A549 (cell line): ENCODE data around the gene ARHGDIA. TPM values are rescaled to one million over a fixed set of nuclear protein-coding genes. Genes with fewer than 3 reads are reported as not detected.

Experiments
- ATAC-seq, 2 experiments: fragments of 200-7000 bp in 1 of 2; fragments of >200 bp in 1 of 2; cut with Nextera tagmentation in 1 of 2; cut with Tn5 transposase in 1 of 2; 3 replicates each; pipeline versions ENCODE4 v1.8.0 to v1.9.1; 2018 to 2020; ENCODE audit warnings: mild to moderate bottlenecking in 1 of 2, moderate library complexity in 1 of 2
- CTCF ChIA-PET: fragments of 300-600 bp; sonication (Branson Sonifier 250); formaldehyde crosslinking; extraction: SDS; loops from one replicate; lab custom pipeline; 2021; ENCODE audit warnings: antibody characterized with exemption, inconsistent platforms; lab: Yijun Ruan, JAX
- POLR2A ChIA-PET: fragments of 350-600 bp; formaldehyde crosslinking; extraction: SDS; loops from one replicate; lab custom pipeline; 2021; ENCODE audit warnings: antibody characterized with exemption, inconsistent platforms; lab: Yijun Ruan, JAX
- DNase-seq, 2 experiments: peaks; one replicate each; pipeline versions ENCODE4 v3.0.0 to v3.0.0-alpha.2; 2011 to 2016; ENCODE audit warnings: low read depth in 1 of 2, low spot score in 1 of 2
- FAIRE-seq: peaks from 2 replicates; lab custom pipeline; 2011; peaks lifted over from hg19 to GRCh38; lab: Jason Lieb, UNC
- H3K27ac ChIP-seq, 2 experiments: fragments of >200 bp; sonication (Bioruptor Twin); formaldehyde crosslinking; 3 replicates each; pipeline ENCODE4 v1.5.1; 2016 to 2017
- H3K4me1 ChIP-seq: fragments of >200 bp; sonication (Bioruptor Twin); formaldehyde crosslinking; 3 replicates; pipeline ENCODE4 v1.6.1; 2016
- H3K4me2 ChIP-seq: fragments of >200 bp; sonication (Bioruptor Twin); formaldehyde crosslinking; 3 replicates; pipeline ENCODE4 v1.6.1; 2016
- H3K4me3 ChIP-seq: fragments of >200 bp; sonication (Bioruptor Twin); formaldehyde crosslinking; 3 replicates; pipeline ENCODE4 v1.5.1; 2016
- H3K9me3 ChIP-seq: fragments of >200 bp; sonication (Bioruptor Twin); formaldehyde crosslinking; 3 replicates; pipeline ENCODE4 v1.6.1; 2016
- BHLHE40 ChIP-seq: IDR thresholded peaks from 2 replicates; pipeline ENCODE4 v1.6.1; 2012; ENCODE audit warnings: low read depth, low read length, inconsistent platforms
- CBX8 ChIP-seq: fragments of 200-600 bp; sonication (generic); IDR thresholded peaks from 2 replicates; pipeline ENCODE4 v1.6.1; 2016
- EHF ChIP-seq: fragments of 250-450 bp; sonication (Bioruptor Pico); IDR thresholded peaks from 2 replicates; pipeline ENCODE4 v1.5.0; 2020; ENCODE audit warnings: mild to moderate bottlenecking
- EP300 ChIP-seq, 2 experiments: fragments of >200 bp; sonication (Bioruptor Twin); formaldehyde crosslinking; IDR thresholded peaks; 2 replicates in 1 of 2; 3 replicates in 1 of 2; pipeline ENCODE4 v1.6.1; 2016 to 2017
- FOSB ChIP-seq: fragments of 250-450 bp; sonication (Bioruptor Pico); IDR thresholded peaks from 2 replicates; pipeline ENCODE4 v1.5.0; 2020; ENCODE audit warnings: mild to moderate bottlenecking, moderate library complexity
- GATA3 ChIP-seq: IDR thresholded peaks from 2 replicates; pipeline ENCODE4 v1.6.1; 2012; ENCODE audit warnings: borderline replicate concordance
- HEYL ChIP-seq: fragments of 250-450 bp; sonication (Bioruptor Pico); IDR thresholded peaks from 2 replicates; pipeline ENCODE4 v1.8.0; 2021; ENCODE audit warnings: mild to moderate bottlenecking, moderate library complexity
- HMGXB4 ChIP-seq: fragments of 250-450 bp; sonication (Bioruptor Pico); IDR thresholded peaks from 2 replicates; pipeline ENCODE4 v1.5.0; 2021; ENCODE audit warnings: mild to moderate bottlenecking, moderate library complexity, borderline replicate concordance
- HOXA7 ChIP-seq: fragments of 250-450 bp; sonication (Bioruptor Pico); IDR thresholded peaks from 2 replicates; pipeline ENCODE4 v1.5.0; 2020; ENCODE audit warnings: mild to moderate bottlenecking, moderate library complexity
- HOXB5 ChIP-seq: fragments of 250-450 bp; sonication (Bioruptor Pico); IDR thresholded peaks from 2 replicates; pipeline ENCODE4 v1.5.0; 2020; ENCODE audit warnings: mild to moderate bottlenecking, moderate library complexity
- JUNB ChIP-seq: fragments of >200 bp; sonication (Bioruptor Twin); formaldehyde crosslinking; IDR thresholded peaks from 2 replicates; pipeline ENCODE4 v1.6.1; 2016
- KDM1A ChIP-seq: fragments of 200-600 bp; sonication (generic); IDR thresholded peaks from 2 replicates; pipeline ENCODE4 v1.6.1; 2016; ENCODE audit warnings: low read depth, mild to moderate bottlenecking
- KDM5A ChIP-seq: fragments of 200-600 bp; sonication (generic); IDR thresholded peaks from 2 replicates; pipeline ENCODE4 v1.6.1; 2016; ENCODE audit warnings: antibody characterized with exemption, mild to moderate bottlenecking
- POLR2AphosphoS2 ChIP-seq: conservative IDR thresholded peaks from 2 replicates; pipeline ENCODE4 v1.6.1; 2012; ENCODE audit warnings: low read length, improper control_type of control experiment, inconsistent platforms
- RAD21 ChIP-seq, 2 experiments: fragments of >200 bp in 1 of 2; sonication (Bioruptor Twin) in 1 of 2; formaldehyde crosslinking in 1 of 2; IDR thresholded peaks in 1 of 2; conservative IDR thresholded peaks in 1 of 2; 2 replicates in 1 of 2; 3 replicates in 1 of 2; pipeline ENCODE4 v1.6.1; 2012 to 2018; ENCODE audit warnings: inconsistent platforms in 1 of 2
- RARB ChIP-seq: fragments of 250-450 bp; sonication (Bioruptor Pico); IDR thresholded peaks from 2 replicates; pipeline ENCODE4 v1.8.0; 2021; ENCODE audit warnings: mild to moderate bottlenecking, moderate library complexity
- RCOR1 ChIP-seq: fragments of 150-350 bp; IDR thresholded peaks from 2 replicates; pipeline ENCODE4 v1.6.1; 2014; ENCODE audit warnings: antibody characterized with exemption, low read length, low read depth
- ZC3H11A ChIP-seq: fragments of 450-650 bp; IDR thresholded peaks from 2 replicates; pipeline ENCODE4 v1.6.1; 2014; ENCODE audit warnings: antibody characterized with exemption, mild to moderate bottlenecking
- ZFP36 ChIP-seq: fragments of 450-650 bp; IDR thresholded peaks from 2 replicates; pipeline ENCODE4 v1.6.1; 2014; ENCODE audit warnings: borderline replicate concordance; ENCODE audit not compliant: partially characterized antibody
- WGBS: methylation state at CpG from one replicate; pipeline ENCODE4 v1.1.6; 2017; ENCODE audit errors: missing lambda C conversion rate; 5-methylcytosine and 5-hydroxymethylcytosine counted together
- polyA plus RNA-seq, 4 experiments: library from polyadenylated mRNA; depleted of rRNA in 3 of 4; stranded (reverse); fragments of >200 nt; fragmentation: RNase III in 1 of 4; extraction: RNeasy Plus Mini Kit Qiagen cat#74134 plus additional on column Dnase treatment in 1 of 4; gene quantifications; 2 replicates in 3 of 4; 3 replicates in 1 of 4; pipeline ENCODE4 v1.2.3, GENCODE V29; 2011 to 2017
- TF ChIP-seq, protein P1 (sequence below): fragments of 200-600 bp; sonication (generic); IDR thresholded peaks from 2 replicates; pipeline ENCODE4 v1.6.1; 2016; ENCODE audit warnings: antibody characterized with exemption, mild to moderate bottlenecking, moderate library complexity

ARHGDIA gene
- polyA plus RNA-seq, 2 of the 4 experiments (the other 2 are of a cell fraction) = 64.0 to 503 TPM

GRCh38 chr17:81852237-81852636 lies 18.9 kb downstream of the ARHGDIA start:
- CTCF ChIA-PET = interaction anchor here (0.7 to 12.1 kb wide), 7 partner anchors 8 to 178 kb away, joined by 3 to 96 read pairs (median 3); no protein-coding TSS in a partner anchor
- Histone ChIP-seq H3K4me2 (no peak overlapping the region), H3K27ac (no peak overlapping the region), H3K4me1 (no peaks in the 10 kb centered on the region), H3K9me3 (no peaks in the 10 kb centered on the region), H3K4me3 (no peak overlapping the region)
- WGBS = 90% methylated on average over 12 of the region's 12 CpGs
- no peak for TF ChIP-seq HOXA7
- TF ChIP-seq BHLHE40 = no peak
- no peak for TF ChIP-seq RAD21 (conservative IDR thresholded peaks at IDR 0.05 in 1 of 2, IDR thresholded peaks at IDR 0.05 in 1 of 2)
- DNase-seq (no peak), ATAC-seq (0 out of 6 replicates have a peak, but pooled peaks of 1 of the 2 experiments have one; percentile 28), FAIRE-seq (no peak)
- POLR2A ChIA-PET = interaction anchor here (1.0 to 1.5 kb wide), 2 partner anchors 9 to 19 kb away, joined by 4 to 7 read pairs; partner anchors contain the start of genes MCRIP1 and P4HB

- DNase-seq = no peak
- H3K27ac ChIP-seq = no peak overlapping the region
- no peak for TF ChIP-seq EP300 (IDR thresholded peaks at IDR 0.05)
- no peak for TF ChIP-seq HEYL (CRISPR knock-in tag)
- no peak for TF ChIP-seq GATA3
- TF ChIP-seq KDM1A = no peak
- TF ChIP-seq RCOR1 = no peak
- no peak for TF ChIP-seq JUNB
- TF ChIP-seq BHLHE40 = no peak
- no peak for TF ChIP-seq POLR2AphosphoS2
- no peak for TF ChIP-seq FOSB
- TF ChIP-seq EHF = no peak
- no peak for TF ChIP-seq HMGXB4 (CRISPR knock-in tag)
- TF ChIP-seq CBX8 = no peak
- TF ChIP-seq, protein P1, sequence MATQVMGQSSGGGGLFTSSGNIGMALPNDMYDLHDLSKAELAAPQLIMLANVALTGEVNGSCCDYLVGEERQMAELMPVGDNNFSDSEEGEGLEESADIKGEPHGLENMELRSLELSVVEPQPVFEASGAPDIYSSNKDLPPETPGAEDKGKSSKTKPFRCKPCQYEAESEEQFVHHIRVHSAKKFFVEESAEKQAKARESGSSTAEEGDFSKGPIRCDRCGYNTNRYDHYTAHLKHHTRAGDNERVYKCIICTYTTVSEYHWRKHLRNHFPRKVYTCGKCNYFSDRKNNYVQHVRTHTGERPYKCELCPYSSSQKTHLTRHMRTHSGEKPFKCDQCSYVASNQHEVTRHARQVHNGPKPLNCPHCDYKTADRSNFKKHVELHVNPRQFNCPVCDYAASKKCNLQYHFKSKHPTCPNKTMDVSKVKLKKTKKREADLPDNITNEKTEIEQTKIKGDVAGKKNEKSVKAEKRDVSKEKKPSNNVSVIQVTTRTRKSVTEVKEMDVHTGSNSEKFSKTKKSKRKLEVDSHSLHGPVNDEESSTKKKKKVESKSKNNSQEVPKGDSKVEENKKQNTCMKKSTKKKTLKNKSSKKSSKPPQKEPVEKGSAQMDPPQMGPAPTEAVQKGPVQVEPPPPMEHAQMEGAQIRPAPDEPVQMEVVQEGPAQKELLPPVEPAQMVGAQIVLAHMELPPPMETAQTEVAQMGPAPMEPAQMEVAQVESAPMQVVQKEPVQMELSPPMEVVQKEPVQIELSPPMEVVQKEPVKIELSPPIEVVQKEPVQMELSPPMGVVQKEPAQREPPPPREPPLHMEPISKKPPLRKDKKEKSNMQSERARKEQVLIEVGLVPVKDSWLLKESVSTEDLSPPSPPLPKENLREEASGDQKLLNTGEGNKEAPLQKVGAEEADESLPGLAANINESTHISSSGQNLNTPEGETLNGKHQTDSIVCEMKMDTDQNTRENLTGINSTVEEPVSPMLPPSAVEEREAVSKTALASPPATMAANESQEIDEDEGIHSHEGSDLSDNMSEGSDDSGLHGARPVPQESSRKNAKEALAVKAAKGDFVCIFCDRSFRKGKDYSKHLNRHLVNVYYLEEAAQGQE = no peak
- no peak for TF ChIP-seq KDM5A
- TF ChIP-seq ZFP36 = no peak
- no peak for TF ChIP-seq HOXB5 (CRISPR knock-in tag)
- no peak for TF ChIP-seq ZC3H11A
- no peak for TF ChIP-seq RARB
- no peak for ATAC-seq
- H3K4me1 ChIP-seq = no peaks in the 10 kb centered on the region
- ChIA-PET POLR2A (interaction anchor here (1.0 kb wide), 1 partner anchor 18 kb away, joined by 4 read pairs; the partner anchor contains the start of gene MCRIP1), CTCF (interaction anchor here (0.9 to 12.1 kb wide), 3 partner anchors 25 to 118 kb away, joined by 3 to 96 read pairs (median 16); no protein-coding TSS in a partner anchor)
- H3K4me2 ChIP-seq = no peak overlapping the region
- H3K4me3 ChIP-seq = no peak overlapping the region
- H3K9me3 ChIP-seq = no peaks in the 10 kb centered on the region
- WGBS = 96% methylated on average over 16 of the region's 16 CpGs
- no peak for FAIRE-seq
Measured at GRCh38 chr17:81851423-81851822, 19.7 kb downstream of the ARHGDIA start.
